ENCODE results near the gene SSPN.

Gene SSPN

GRCh38 chr12:26195250-26195640, at the start of gene SSPN:
SSPN (plus strand) TSS chr12:26195573; CDS start chr12:26195673, 100 bp downstream.
- DNase-seq: peak; percentile 39 to 80

- DNase-seq: no peak
Measured at GRCh38 chr12:26148291-26148690, 47.1 kb upstream of the SSPN start.

GRCh38 chr12:26149968-26150500, 45.3 kb upstream of the SSPN start:
- DNase-seq: no peak

- DNase-seq: peak in 1 of 2 experiments; percentile 1
Measured at GRCh38 chr12:26150736-26151450, 44.5 kb upstream of the SSPN start.

GRCh38 chr12:26152507-26153102, 42.8 kb upstream of the SSPN start:
- DNase-seq: no peak

GRCh38 chr12:26153421-26154154, 41.8 kb upstream of the SSPN start:
- DNase-seq: no peak

GRCh38 chr12:26156201-26156871, 39.0 kb upstream of the SSPN start:
- DNase-seq: no peak

GRCh38 chr12:26157001-26157400, 38.4 kb upstream of the SSPN start:
- DNase-seq: no peak

- no peak for DNase-seq
Measured at GRCh38 chr12:26158078-26158764, 37.2 kb upstream of the SSPN start.

- DNase-seq: no peak
Measured at GRCh38 chr12:26162174-26162573, 33.2 kb upstream of the SSPN start.

GRCh38 chr12:26162905-26163304, 32.5 kb upstream of the SSPN start:
- DNase-seq: no peak

- no peak for DNase-seq
Measured at GRCh38 chr12:26164118-26164517, 31.3 kb upstream of the SSPN start.

GRCh38 chr12:26172013-26172412, 23.4 kb upstream of the SSPN start:
- no peak for DNase-seq

GRCh38 chr12:26172539-26172938, 22.8 kb upstream of the SSPN start:
- DNase-seq: no peak

GRCh38 chr12:26172946-26173552, 22.3 kb upstream of the SSPN start:
- no peak for DNase-seq

GRCh38 chr12:26176725-26177124, 18.6 kb upstream of the SSPN start:
- DNase-seq: no peak

- DNase-seq: no peak
Measured at GRCh38 chr12:26177283-26177682, 18.1 kb upstream of the SSPN start.

- DNase-seq: no peak
Measured at GRCh38 chr12:26179826-26180225, 15.5 kb upstream of the SSPN start.

GRCh38 chr12:26182377-26182776, 13.0 kb upstream of the SSPN start:
- no peak for DNase-seq

- DNase-seq: no peak
Measured at GRCh38 chr12:26185532-26186320, 9.6 kb upstream of the SSPN start.

Data from NCI-H446 (cell line).